PC-3 (cell line): ENCODE measurements around the gene IRX2. TPM values are rescaled to one million over a fixed set of nuclear protein-coding genes. Genes with fewer than 3 reads are reported as not detected.

Experiments
- ATAC-seq: fragments of 200-7000 bp; cut with Tn5 transposase; 2 replicates; pipeline ENCODE4 v1.9.1; 2020; ENCODE audit warnings: mild to moderate bottlenecking, moderate library complexity
- BruUV-seq: library from RNA; stranded (reverse); fragments of 400-500 nt; replicated peaks from 2 replicates; lab custom pipeline; 2021; lab: Mats Ljungman, UMichigan
- CTCF ChIA-PET: fragments of 300-600 bp; sonication (Branson Sonifier 250); formaldehyde crosslinking; loops from one replicate; lab custom pipeline; 2022; ENCODE audit warnings: antibody characterized with exemption; lab: Charles Lee
- POLR2A ChIA-PET: fragments of 300-600 bp; sonication (Branson Sonifier 250); formaldehyde crosslinking; loops from one replicate; lab custom pipeline; 2022; ENCODE audit warnings: antibody characterized with exemption; ENCODE audit not compliant: unreplicated experiment; lab: Charles Lee
- DNase-seq: peaks from one replicate; pipeline ENCODE4 v3.0.0-alpha.2; 2015
- H2AFZ ChIP-seq: fragments of 300-600 bp; sonication (generic); 2 replicates; pipeline ENCODE4 v1.6.0; 2016; ENCODE audit warnings: antibody characterized with exemption, low read length
- H3F3A ChIP-seq: fragments of 300-600 bp; sonication (generic); one replicate; pipeline ENCODE4 v1.6.0; 2017; ENCODE audit warnings: antibody characterized with exemption, low read length, control low read depth, mild to moderate bottlenecking; ENCODE audit not compliant: unreplicated experiment
- H3K27ac ChIP-seq: fragments of 300-600 bp; sonication (generic); 2 replicates; pipeline ENCODE4 v1.5.1; 2016; ENCODE audit warnings: mild to moderate bottlenecking, low read length
- H3K27me3 ChIP-seq: fragments of 300-600 bp; sonication (generic); 2 replicates; pipeline ENCODE4 v1.6.1; 2016; ENCODE audit warnings: low read length, mixed read lengths
- H3K36me3 ChIP-seq: fragments of 300-600 bp; sonication (generic); 2 replicates; pipeline ENCODE4 v1.6.1; 2016; ENCODE audit warnings: low read depth, mixed run types, low read length, mixed read lengths
- H3K4me1 ChIP-seq: fragments of 300-600 bp; sonication (generic); 2 replicates; pipeline ENCODE4 v1.5.1; 2016; ENCODE audit warnings: low read length; ENCODE audit not compliant: insufficient read depth
- H3K4me2 ChIP-seq: fragments of 300-600 bp; sonication (generic); 2 replicates; pipeline ENCODE4 v1.6.0; 2016; ENCODE audit warnings: low read length
- H3K4me3 ChIP-seq: fragments of 300-600 bp; sonication (generic); 2 replicates; pipeline ENCODE4 v1.5.1; 2016; ENCODE audit warnings: mild to moderate bottlenecking, low read length, mixed read lengths
- H3K79me2 ChIP-seq: fragments of 300-600 bp; sonication (generic); 2 replicates; pipeline ENCODE4 v1.6.1; 2017; ENCODE audit warnings: low read length, mixed read lengths
- H3K9ac ChIP-seq: fragments of 300-600 bp; sonication (generic); 2 replicates; pipeline ENCODE4 v1.6.0; 2016; ENCODE audit warnings: mild to moderate bottlenecking, low read length
- H3K9me2 ChIP-seq: fragments of 300-600 bp; sonication (generic); replicated peaks from 2 replicates; pipeline ENCODE4 v1.6.1; 2016; ENCODE audit warnings: mixed run types, low read length, mixed read lengths
- H3K9me3 ChIP-seq: fragments of 300-600 bp; sonication (generic); 2 replicates; pipeline ENCODE4 v1.6.1; 2016; ENCODE audit warnings: low read length, mixed read lengths
- H4K20me1 ChIP-seq: fragments of 300-600 bp; sonication (generic); 2 replicates; pipeline ENCODE4 v1.6.1; 2016; ENCODE audit warnings: low read length, mixed read lengths
- EZH2 ChIP-seq: fragments of 300-600 bp; sonication (generic); IDR thresholded peaks from one replicate; pipeline ENCODE4 v1.6.1; 2017; ENCODE audit warnings: antibody characterized with exemption, mild to moderate bottlenecking, low read length; ENCODE audit not compliant: unreplicated experiment
- EZH2phosphoT487 ChIP-seq: fragments of 300-600 bp; sonication (generic); IDR thresholded peaks from 2 replicates; pipeline ENCODE4 v1.6.1; 2018; ENCODE audit warnings: mild to moderate bottlenecking, antibody characterized with exemption, low read length, borderline replicate concordance
- intact Hi-C: fragments of 100-400 bp; cut with micrococcal nuclease; formaldehyde crosslinking; loops from 2 replicates; pipeline ENCODE4 v1.9.0; 2023
- total RNA-seq: library from RNA; depleted of rRNA; stranded (reverse); fragments of >200 nt; gene quantifications from 2 replicates; pipeline ENCODE4 v1.2.3, GENCODE V29; 2014
- TF ChIP-seq, protein P1 (sequence below): fragments of 300-600 bp; sonication (generic); conservative IDR thresholded peaks from 2 replicates; pipeline ENCODE4 v1.5.1; 2017; ENCODE audit warnings: antibody characterized with exemption, low read depth, mild to moderate bottlenecking, low read length

Gene IRX2
- total RNA-seq, 1 experiment from 2014 or later = 10.4 TPM

DNA sequence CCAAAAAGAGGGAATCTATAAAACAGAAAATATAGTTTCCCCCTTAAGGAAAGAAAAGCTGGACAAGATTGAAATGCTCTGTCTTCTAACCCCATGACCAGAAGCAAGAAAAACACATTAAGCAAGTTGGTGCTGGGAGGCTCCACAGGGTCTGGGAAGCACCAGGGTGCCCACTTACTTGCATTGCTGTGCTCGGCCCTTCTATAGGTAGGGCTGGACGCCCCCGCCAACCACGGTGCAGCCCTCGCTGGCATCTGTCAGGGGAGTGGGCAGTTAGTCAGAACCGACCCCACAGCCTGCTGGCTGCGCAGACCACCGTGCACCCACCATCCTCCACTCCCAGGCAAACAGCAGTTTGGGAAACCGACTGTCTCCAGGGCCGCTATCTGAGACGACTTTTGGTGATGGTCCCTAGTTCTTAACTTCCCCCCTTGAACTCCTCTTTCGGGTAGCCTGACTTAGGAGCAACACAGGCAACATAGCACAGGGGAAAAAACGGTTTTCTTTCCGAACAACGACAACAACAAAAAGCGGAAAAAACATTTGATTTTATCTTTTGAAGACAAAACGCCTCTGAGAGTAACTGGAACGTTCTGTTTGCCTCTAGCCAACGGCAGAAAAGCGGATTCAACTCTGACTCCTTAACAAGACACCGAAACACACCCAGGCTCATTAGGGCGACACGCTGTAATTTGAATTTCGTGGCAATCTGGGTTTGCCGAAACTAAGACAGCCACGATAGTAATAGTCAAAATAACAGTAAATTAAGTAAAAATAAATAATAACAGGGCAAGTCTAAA lies 3.9 kb downstream of the IRX2 start:
- Histone ChIP-seq H3K79me2 (peaks cover 21% of the 10 kb centered on the region), H3K4me1 (peaks cover 7% of the 10 kb centered on the region; the same call in 1 of the 2 replicates), H3F3A (no peaks in the 10 kb centered on the region), H2AFZ (no peak overlapping the region), H3K9ac (no peak overlapping the region), H3K9me3 (no peaks in the 10 kb centered on the region), H3K4me3 (no peak overlapping the region), H3K27me3 (no peaks in the 10 kb centered on the region), H3K27ac (no peak overlapping the region), H3K9me2 (no peaks in the 10 kb centered on the region), H3K36me3 (peaks cover 7% of the 10 kb centered on the region; the same call in 1 of the 2 replicates), H4K20me1 (peaks cover 7% of the 10 kb centered on the region; the same call in 1 of the 2 replicates), H3K4me2 (no peak overlapping the region)
- DNase-seq (no peak), ATAC-seq (no peak)
- intact Hi-C loops = no loop called here
- ChIA-PET POLR2A (no interaction called here), CTCF (no interaction called here)
- BruUV-seq = no TSS peak
- TF ChIP-seq, protein P1, sequence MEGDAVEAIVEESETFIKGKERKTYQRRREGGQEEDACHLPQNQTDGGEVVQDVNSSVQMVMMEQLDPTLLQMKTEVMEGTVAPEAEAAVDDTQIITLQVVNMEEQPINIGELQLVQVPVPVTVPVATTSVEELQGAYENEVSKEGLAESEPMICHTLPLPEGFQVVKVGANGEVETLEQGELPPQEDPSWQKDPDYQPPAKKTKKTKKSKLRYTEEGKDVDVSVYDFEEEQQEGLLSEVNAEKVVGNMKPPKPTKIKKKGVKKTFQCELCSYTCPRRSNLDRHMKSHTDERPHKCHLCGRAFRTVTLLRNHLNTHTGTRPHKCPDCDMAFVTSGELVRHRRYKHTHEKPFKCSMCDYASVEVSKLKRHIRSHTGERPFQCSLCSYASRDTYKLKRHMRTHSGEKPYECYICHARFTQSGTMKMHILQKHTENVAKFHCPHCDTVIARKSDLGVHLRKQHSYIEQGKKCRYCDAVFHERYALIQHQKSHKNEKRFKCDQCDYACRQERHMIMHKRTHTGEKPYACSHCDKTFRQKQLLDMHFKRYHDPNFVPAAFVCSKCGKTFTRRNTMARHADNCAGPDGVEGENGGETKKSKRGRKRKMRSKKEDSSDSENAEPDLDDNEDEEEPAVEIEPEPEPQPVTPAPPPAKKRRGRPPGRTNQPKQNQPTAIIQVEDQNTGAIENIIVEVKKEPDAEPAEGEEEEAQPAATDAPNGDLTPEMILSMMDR = no peak
- no peak for TF ChIP-seq EZH2
- no peak for TF ChIP-seq EZH2phosphoT487

- Histone ChIP-seq H3K9ac (no peak overlapping the region), H3K4me2 (no peak overlapping the region; the same call in 1 of the 2 replicates), H3K4me1 (peaks cover 6% of the 10 kb centered on the region; the same call in 1 of the 2 replicates), H2AFZ (no peak overlapping the region), H3F3A (no peaks in the 10 kb centered on the region), H3K9me3 (no peaks in the 10 kb centered on the region), H3K36me3 (peaks cover 7% of the 10 kb centered on the region; the same call in 1 of the 2 replicates), H3K27me3 (no peaks in the 10 kb centered on the region), H3K27ac (no peak overlapping the region), H4K20me1 (peaks cover 7% of the 10 kb centered on the region; the same call in 1 of the 2 replicates), H3K79me2 (peaks cover 18% of the 10 kb centered on the region), H3K9me2 (no peaks in the 10 kb centered on the region), H3K4me3 (no peak overlapping the region)
- TF ChIP-seq EZH2phosphoT487 (no peak), EZH2 (no peak)
- TF ChIP-seq, protein P1 = peak; percentile 56
- BruUV-seq = no TSS peak
- ChIA-PET CTCF (interaction anchor here (0.6 kb wide), 3 partner anchors 37 to 710 kb away, joined by 3 read pairs; no protein-coding TSS in a partner anchor), POLR2A (interaction anchor here (0.6 to 0.7 kb wide), 2 partner anchors 143 to 1127 kb away, joined by 7 to 15 read pairs; no protein-coding TSS in a partner anchor)
- intact Hi-C loops = loop anchor here (1.0 kb wide), 2 partner anchors 35 to 983 kb away; no protein-coding TSS in a partner anchor
- no peak for ATAC-seq
- DNase-seq = peak; percentile 49
These were observed 4.9 kb downstream of the IRX2 start for GRCh38 chr5:2746561-2747032.
